ENCODE measurements around the gene GALNT18. TPM values are rescaled to one million over a fixed set of nuclear protein-coding genes. Genes with fewer than 3 reads are reported as not detected.

The GALNT18 gene
- total and polyA plus RNA-seq, 7 donors = 4.6 to 32.4 (median 8.3) TPM

DNA sequence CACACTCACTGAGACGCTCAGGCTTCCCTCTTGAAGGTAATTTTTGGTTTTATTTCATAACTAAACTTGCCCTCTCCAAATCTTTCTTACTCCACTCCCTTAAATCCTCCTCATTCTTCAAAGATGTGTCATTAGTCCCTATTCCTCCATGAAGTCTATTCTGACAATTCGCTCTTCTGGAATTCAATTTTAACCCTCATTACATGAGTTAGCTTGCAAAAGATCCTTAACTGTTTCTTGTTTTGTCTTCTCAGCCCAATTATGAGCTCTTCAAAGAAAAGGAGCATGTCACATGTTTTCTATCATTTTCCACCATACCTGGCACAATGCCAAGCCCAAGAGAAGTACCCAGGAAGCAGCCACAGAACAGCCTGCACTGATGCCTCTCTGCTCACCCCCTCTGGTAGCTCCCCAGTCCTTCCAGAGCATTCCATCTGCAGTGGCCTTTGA lies 13.0 kb downstream of the GALNT18 start:
- TF ChIP-seq, protein P1, sequence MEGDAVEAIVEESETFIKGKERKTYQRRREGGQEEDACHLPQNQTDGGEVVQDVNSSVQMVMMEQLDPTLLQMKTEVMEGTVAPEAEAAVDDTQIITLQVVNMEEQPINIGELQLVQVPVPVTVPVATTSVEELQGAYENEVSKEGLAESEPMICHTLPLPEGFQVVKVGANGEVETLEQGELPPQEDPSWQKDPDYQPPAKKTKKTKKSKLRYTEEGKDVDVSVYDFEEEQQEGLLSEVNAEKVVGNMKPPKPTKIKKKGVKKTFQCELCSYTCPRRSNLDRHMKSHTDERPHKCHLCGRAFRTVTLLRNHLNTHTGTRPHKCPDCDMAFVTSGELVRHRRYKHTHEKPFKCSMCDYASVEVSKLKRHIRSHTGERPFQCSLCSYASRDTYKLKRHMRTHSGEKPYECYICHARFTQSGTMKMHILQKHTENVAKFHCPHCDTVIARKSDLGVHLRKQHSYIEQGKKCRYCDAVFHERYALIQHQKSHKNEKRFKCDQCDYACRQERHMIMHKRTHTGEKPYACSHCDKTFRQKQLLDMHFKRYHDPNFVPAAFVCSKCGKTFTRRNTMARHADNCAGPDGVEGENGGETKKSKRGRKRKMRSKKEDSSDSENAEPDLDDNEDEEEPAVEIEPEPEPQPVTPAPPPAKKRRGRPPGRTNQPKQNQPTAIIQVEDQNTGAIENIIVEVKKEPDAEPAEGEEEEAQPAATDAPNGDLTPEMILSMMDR (IDR thresholded peaks at IDR 0.05) = no peak
- WGBS, 3 donors = 91 to 92% (median 92%) methylated on average over 2 of the region's 2 CpGs
- no peaks in the 10 kb centered on the region for H3K4me1 ChIP-seq
- H3K36me3 ChIP-seq (ENCODE audit: insufficient read depth in 1 of 2, low read depth in 1 of 2) = no peaks in the 10 kb centered on the region
- no peak for DNase-seq
- H3K27ac ChIP-seq = no peak overlapping the region
- H3K4me3 ChIP-seq = no peak overlapping the region
- intact Hi-C loops (cut with DNase I) = no loop called here
- no peaks in the 10 kb centered on the region for H3K9me3 ChIP-seq
- ATAC-seq = no peak
- no peaks in the 10 kb centered on the region for H3K27me3 ChIP-seq (ENCODE audit: insufficient read depth in 3 of 3, low read length in 2 of 3)

DNA sequence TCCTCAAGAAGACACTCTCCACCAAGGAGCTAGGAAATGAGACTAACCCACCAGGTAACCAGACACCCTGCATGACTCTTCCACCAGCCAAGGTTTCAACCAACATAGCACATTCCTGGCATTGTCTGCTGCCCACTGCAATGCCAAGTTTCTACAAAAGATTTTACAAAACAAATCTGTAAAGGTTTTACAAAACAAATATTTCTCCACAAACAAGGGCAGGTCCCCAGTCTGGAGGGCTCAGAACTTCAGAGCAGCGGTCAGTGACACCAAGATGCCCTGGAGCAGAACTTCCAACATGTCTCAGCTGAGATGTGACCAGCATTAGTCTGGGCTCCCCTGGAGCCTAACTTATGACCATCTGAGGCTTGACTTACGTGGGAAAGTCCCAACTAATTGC lies 14.0 kb downstream of the GALNT18 start:
- intact Hi-C loops (cut with DNase I) = no loop called here
- Histone ChIP-seq H3K4me1 (no peaks in the 10 kb centered on the region), H3K27me3 (ENCODE audit: insufficient read depth in 3 of 3, low read length in 2 of 3) (no peaks in the 10 kb centered on the region), H3K36me3 (ENCODE audit: insufficient read depth in 1 of 2, low read depth in 1 of 2) (no peaks in the 10 kb centered on the region), H3K9me3 (no peaks in the 10 kb centered on the region), H3K27ac (no peak overlapping the region), H3K4me3 (no peak overlapping the region)
- 64 to 88% (median 75%) methylated on average over 2 of the region's 2 CpGs for WGBS, 3 donors
- DNase-seq (no peak), ATAC-seq (no peak)
- TF ChIP-seq, protein P1 (IDR thresholded peaks at IDR 0.05) = no peak

DNA sequence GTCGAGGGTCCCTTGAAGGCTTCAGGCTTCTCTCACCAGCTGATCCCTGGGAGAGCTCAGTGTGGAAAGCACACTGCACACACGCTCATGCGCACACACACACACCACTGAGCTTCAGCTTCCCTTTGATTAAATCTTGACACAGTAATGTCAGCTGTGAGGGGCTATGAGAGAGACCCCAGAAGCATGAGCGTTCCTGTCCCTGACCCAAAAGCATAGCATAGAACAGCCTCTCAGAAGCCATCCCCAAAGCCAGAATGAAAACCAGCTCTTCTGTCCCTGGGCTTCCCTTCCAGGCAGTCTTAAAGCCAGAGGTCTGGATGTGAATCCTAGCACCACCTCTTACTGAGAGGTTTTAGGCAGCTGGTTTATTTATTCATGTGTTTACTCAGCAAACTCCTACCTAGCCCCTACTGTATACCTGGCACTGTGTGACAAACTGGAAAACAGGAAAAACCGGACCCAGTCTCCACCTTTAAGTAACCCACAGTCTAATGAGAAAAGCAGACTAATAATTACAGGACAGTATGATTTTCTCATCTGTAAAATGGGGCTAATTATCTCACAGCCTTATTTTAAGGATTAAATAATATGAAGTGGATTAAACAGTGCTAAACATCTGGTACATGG lies 15.9 kb downstream of the GALNT18 start:
- DNase-seq (no peak), ATAC-seq (no peak)
- H3K9me3 ChIP-seq = no peaks in the 10 kb centered on the region
- no peak overlapping the region for H3K27ac ChIP-seq
- no peaks in the 10 kb centered on the region for H3K4me1 ChIP-seq
- no peaks in the 10 kb centered on the region for H3K27me3 ChIP-seq (ENCODE audit: insufficient read depth in 3 of 3, low read length in 2 of 3)
- 90 to 91% (median 91%) methylated on average over 5 of the region's 5 CpGs for WGBS, 3 donors
- no peaks in the 10 kb centered on the region for H3K36me3 ChIP-seq (ENCODE audit: insufficient read depth in 1 of 2, low read depth in 1 of 2)
- TF ChIP-seq, protein P1 (IDR thresholded peaks at IDR 0.05) = no peak
- intact Hi-C loops (cut with DNase I) = no loop called here
- H3K4me3 ChIP-seq = no peak overlapping the region

DNA sequence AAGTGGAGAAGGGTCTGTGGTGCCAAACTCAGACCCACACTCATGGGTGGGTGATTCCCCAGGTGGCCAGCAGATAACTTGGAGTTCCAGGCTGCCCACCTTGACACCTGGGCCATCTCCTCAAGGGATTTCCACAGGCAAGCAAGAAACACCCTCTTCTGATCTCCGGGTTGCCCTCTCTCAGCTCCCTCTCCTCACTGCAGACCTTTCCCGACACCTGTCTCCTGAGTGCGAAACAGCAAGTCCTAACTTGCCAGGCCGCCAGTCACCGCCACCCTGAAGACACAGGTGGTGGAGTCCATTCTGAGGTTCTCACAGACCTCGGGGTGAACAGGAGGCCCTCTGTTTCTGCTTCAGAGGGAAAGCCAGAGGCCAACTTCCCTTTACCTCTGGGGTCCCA lies 16.6 kb downstream of the GALNT18 start:
- WGBS, 3 donors = 86 to 90% (median 89%) methylated on average over 6 of the region's 6 CpGs
- ATAC-seq (no peak), DNase-seq (no peak)
- Histone ChIP-seq H3K9me3 (no peaks in the 10 kb centered on the region), H3K27ac (no peak overlapping the region), H3K4me1 (no peaks in the 10 kb centered on the region), H3K27me3 (ENCODE audit: insufficient read depth in 3 of 3, low read length in 2 of 3) (no peaks in the 10 kb centered on the region), H3K4me3 (no peak overlapping the region), H3K36me3 (ENCODE audit: insufficient read depth in 1 of 2, low read depth in 1 of 2) (no peaks in the 10 kb centered on the region)
- TF ChIP-seq, protein P1 (IDR thresholded peaks at IDR 0.05) = no peak
- intact Hi-C loops (cut with DNase I) = no loop called here
